ENCODE data around the gene FLNC. TPM values are rescaled to one million over a fixed set of nuclear protein-coding genes. Genes with fewer than 3 reads are reported as not detected.

Gene FLNC
- total and polyA plus RNA-seq, 2 of the 13 experiments (the other 11 are each of a cell fraction or from before 2014, with no cell fraction given): 0.02 TPM; not detected in 1

DNA sequence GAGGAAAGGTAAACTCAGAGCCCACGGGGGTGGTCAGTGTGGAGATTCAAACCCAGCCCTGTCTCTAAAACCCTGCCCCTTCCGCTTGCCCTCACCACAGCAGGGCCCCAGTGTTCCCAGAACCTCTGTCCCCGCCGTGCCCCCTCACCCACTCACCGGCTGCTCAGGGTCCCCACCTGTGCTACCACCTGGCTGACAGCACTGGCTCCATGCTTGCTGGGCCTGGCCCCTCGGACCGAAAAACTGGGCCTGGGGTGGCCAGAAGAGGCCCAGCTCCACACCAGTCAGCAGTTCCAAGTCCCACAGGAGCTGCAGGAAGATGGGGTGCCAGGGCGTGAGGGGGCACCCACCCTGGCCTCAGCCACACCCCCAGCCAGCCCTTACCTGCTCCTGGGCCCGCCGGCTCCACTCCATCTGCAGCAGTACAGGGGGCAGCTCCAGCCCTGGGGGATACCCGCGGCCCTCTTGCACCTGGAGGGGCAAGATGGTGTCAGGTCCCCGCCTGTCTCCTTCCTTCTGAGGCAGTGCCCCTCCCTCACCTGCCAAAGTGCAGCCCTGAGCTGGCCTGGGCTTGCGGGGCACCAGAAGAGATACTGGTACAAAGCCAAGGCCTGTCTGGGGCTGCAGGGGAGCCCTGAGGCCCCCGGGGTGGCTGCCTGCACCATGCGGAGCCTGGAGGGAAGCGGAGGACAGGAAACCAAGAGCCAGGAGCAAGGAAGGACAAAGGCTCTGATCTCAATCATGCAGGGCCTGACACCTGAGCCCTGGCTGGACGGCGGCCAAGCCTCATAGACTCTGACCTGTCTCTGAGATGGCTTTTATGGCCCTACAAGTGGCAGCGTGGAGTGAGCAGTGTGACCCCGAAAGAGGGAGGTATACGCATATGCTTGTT is 44.2 kb downstream of the FLNC start (continued):
- TF ChIP-seq ZNF350 (CRISPR knock-in tag; IDR thresholded peaks at IDR 0.05; ENCODE audit: borderline replicate concordance, low read depth): no peak
- no peak for TF ChIP-seq ELF4 (CRISPR knock-in tag; IDR thresholded peaks at IDR 0.05; ENCODE audit: borderline replicate concordance)
- TF ChIP-seq ZNF337 (CRISPR knock-in tag; IDR thresholded peaks at IDR 0.05; ENCODE audit: borderline replicate concordance, low read depth): no peak
- TF ChIP-seq SALL1 (CRISPR knock-in tag; IDR thresholded peaks at IDR 0.05): no peak; the same call in 1 of the 2 replicates
- TF ChIP-seq, protein P1, sequence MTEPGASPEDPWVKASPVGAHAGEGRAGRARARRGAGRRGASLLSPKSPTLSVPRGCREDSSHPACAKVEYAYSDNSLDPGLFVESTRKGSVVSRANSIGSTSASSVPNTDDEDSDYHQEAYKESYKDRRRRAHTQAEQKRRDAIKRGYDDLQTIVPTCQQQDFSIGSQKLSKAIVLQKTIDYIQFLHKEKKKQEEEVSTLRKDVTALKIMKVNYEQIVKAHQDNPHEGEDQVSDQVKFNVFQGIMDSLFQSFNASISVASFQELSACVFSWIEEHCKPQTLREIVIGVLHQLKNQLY (CRISPR knock-in tag; IDR thresholded peaks at IDR 0.05): no peak
- TF ChIP-seq ZBTB8A (CRISPR knock-in tag; IDR thresholded peaks at IDR 0.05; ENCODE audit: borderline replicate concordance, low read depth): no peak
- TF ChIP-seq THAP11 (CRISPR knock-in tag; IDR thresholded peaks at IDR 0.05): no peak
- TF ChIP-seq, protein P2, sequence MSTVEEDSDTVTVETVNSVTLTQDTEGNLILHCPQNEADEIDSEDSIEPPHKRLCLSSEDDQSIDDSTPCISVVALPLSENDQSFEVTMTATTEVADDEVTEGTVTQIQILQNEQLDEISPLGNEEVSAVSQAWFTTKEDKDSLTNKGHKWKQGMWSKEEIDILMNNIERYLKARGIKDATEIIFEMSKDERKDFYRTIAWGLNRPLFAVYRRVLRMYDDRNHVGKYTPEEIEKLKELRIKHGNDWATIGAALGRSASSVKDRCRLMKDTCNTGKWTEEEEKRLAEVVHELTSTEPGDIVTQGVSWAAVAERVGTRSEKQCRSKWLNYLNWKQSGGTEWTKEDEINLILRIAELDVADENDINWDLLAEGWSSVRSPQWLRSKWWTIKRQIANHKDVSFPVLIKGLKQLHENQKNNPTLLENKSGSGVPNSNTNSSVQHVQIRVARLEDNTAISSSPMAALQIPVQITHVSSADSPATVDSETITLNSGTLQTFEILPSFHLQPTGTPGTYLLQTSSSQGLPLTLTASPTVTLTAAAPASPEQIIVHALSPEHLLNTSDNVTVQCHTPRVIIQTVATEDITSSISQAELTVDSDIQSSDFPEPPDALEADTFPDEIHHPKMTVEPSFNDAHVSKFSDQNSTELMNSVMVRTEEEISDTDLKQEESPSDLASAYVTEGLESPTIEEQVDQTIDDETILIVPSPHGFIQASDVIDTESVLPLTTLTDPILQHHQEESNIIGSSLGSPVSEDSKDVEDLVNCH (CRISPR knock-in tag; IDR thresholded peaks at IDR 0.05): no peak
- no peak for TF ChIP-seq ZNF788 (CRISPR knock-in tag; IDR thresholded peaks at IDR 0.05; ENCODE audit: borderline replicate concordance)
- no peak for TF ChIP-seq ZNF607 (CRISPR knock-in tag; IDR thresholded peaks at IDR 0.05; ENCODE audit: borderline replicate concordance)
- TF ChIP-seq THYN1 (CRISPR knock-in tag; IDR thresholded peaks at IDR 0.05; ENCODE audit: borderline replicate concordance, low read depth): no peak
- TF ChIP-seq ZNF790 (CRISPR knock-in tag; IDR thresholded peaks at IDR 0.05; ENCODE audit: borderline replicate concordance): no peak
- no peak for TF ChIP-seq AGO1 (IDR thresholded peaks at IDR 0.05; ENCODE audit: low read depth, low read length, poor library complexity, severe bottlenecking)
- 0 out of 2 replicates have a peak, but pooled peaks have one; percentile 21 for TF ChIP-seq MIER3 (CRISPR knock-in tag; IDR thresholded peaks at IDR 0.05; ENCODE audit: borderline replicate concordance)
- TF ChIP-seq ZNF230 (CRISPR knock-in tag; IDR thresholded peaks at IDR 0.05): no peak
- peak; percentile 50; the same call in 1 of the 2 replicates for TF ChIP-seq HNF4A (CRISPR knock-in tag; IDR thresholded peaks at IDR 0.05)
- TF ChIP-seq GTF2F1 (IDR thresholded peaks at IDR 0.05; ENCODE audit: low read length): no peak
- 0 out of 2 replicates have a peak, but pooled peaks have one; percentile 20 for TF ChIP-seq THRA (CRISPR knock-in tag; IDR thresholded peaks at IDR 0.05; ENCODE audit: borderline replicate concordance)
- TF ChIP-seq, protein P3, sequence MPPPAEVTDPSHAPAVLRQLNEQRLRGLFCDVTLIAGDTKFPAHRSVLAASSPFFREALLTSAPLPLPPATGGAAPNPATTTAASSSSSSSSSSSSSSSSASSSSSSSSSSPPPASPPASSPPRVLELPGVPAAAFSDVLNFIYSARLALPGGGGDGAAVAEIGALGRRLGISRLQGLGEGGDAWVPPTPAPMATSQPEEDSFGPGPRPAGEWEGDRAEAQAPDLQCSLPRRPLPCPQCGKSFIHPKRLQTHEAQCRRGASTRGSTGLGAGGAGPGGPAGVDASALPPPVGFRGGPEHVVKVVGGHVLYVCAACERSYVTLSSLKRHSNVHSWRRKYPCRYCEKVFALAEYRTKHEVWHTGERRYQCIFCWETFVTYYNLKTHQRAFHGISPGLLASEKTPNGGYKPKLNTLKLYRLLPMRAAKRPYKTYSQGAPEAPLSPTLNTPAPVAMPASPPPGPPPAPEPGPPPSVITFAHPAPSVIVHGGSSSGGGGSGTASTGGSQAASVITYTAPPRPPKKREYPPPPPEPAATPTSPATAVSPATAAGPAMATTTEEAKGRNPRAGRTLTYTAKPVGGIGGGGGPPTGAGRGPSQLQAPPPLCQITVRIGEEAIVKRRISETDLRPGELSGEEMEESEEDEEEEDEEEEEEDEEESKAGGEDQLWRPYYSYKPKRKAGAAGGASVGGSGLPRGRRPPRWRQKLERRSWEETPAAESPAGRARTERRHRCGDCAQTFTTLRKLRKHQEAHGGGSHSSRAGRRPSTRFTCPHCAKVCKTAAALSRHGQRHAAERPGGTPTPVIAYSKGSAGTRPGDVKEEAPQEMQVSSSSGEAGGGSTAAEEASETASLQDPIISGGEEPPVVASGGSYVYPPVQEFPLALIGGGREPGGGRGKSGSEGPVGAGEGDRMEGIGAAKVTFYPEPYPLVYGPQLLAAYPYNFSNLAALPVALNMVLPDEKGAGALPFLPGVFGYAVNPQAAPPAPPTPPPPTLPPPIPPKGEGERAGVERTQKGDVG (CRISPR knock-in tag; IDR thresholded peaks at IDR 0.05; ENCODE audit: borderline replicate concordance): no peak
